ENCODE results near the gene SOX6.

The SOX6 gene

GRCh38 chr11:16313846-16314245 is 42.5 kb downstream of the SOX6 start:
- POLR2A ChIA-PET (ENCODE audit: low non-redundant PET): no interaction called here
- CTCF ChIA-PET: no interaction called here
- no peak for DNase-seq (ENCODE audit: low spot score)
- no peak overlapping the region for H3K27ac ChIP-seq
- no peak for TF ChIP-seq CTCF (conservative IDR thresholded peaks at IDR 0.05; ENCODE audit: low read depth)

- CTCF ChIA-PET: no interaction called here
- POLR2A ChIA-PET (ENCODE audit: low non-redundant PET): no interaction called here
- no peak for DNase-seq (ENCODE audit: low spot score)
- no peak overlapping the region for H3K27ac ChIP-seq
- TF ChIP-seq CTCF (conservative IDR thresholded peaks at IDR 0.05; ENCODE audit: low read depth): no peak
Observed at GRCh38 chr11:16312233-16312765, 44.0 kb downstream of the SOX6 start.

- DNase-seq (ENCODE audit: low spot score): no peak
- no peak overlapping the region for H3K27ac ChIP-seq
- ChIA-PET CTCF (no interaction called here), POLR2A (ENCODE audit: low non-redundant PET) (no interaction called here)
- TF ChIP-seq CTCF (conservative IDR thresholded peaks at IDR 0.05; ENCODE audit: low read depth): no peak
Observed at GRCh38 chr11:16311831-16312230, 44.5 kb downstream of the SOX6 start.

GRCh38 chr11:16310943-16311342 is 45.4 kb downstream of the SOX6 start:
- TF ChIP-seq CTCF (conservative IDR thresholded peaks at IDR 0.05; ENCODE audit: low read depth): no peak
- CTCF ChIA-PET: no interaction called here
- H3K27ac ChIP-seq: no peak overlapping the region
- POLR2A ChIA-PET (ENCODE audit: low non-redundant PET): no interaction called here
- DNase-seq (ENCODE audit: low spot score): no peak

GRCh38 chr11:16309226-16309625 is 47.1 kb downstream of the SOX6 start:
- no peak for TF ChIP-seq CTCF (conservative IDR thresholded peaks at IDR 0.05; ENCODE audit: low read depth)
- H3K27ac ChIP-seq: no peak overlapping the region
- DNase-seq (ENCODE audit: low spot score): no peak
- ChIA-PET CTCF (interaction anchor here (0.7 kb wide), 1 partner anchor 471 kb away, joined by 3 read pairs; no protein-coding TSS in a partner anchor), POLR2A (ENCODE audit: low non-redundant PET) (no interaction called here)

- ChIA-PET POLR2A (ENCODE audit: low non-redundant PET) (no interaction called here), CTCF (no interaction called here)
- no peak for TF ChIP-seq CTCF (conservative IDR thresholded peaks at IDR 0.05; ENCODE audit: low read depth)
- DNase-seq (ENCODE audit: low spot score): no peak
- no peak overlapping the region for H3K27ac ChIP-seq
Observed at GRCh38 chr11:16301462-16301861, 54.9 kb downstream of the SOX6 start.
